CD4-positive, alpha-beta T cell treated with Interferon gamma for 1 hour (primary cell): ENCODE data around the gene RIN3.
"Not testable (repeated sequence)": the region's sequence is repeated elsewhere in the genome, so short reads cannot be mapped to it uniquely, and the experiment has no call there.

Experiments used
- DNase-seq: peaks from one replicate; pipeline ENCODE4 v3.0.0-alpha.2; 2020

Gene RIN3

GRCh38 chr14:92531106-92531873, 17.7 kb downstream of the RIN3 start:
- DNase-seq: peak; percentile 85

- DNase-seq: no peak
These were observed 19.0 kb downstream of the RIN3 start for GRCh38 chr14:92532490-92533163.

- DNase-seq: peak; percentile 39
These were observed 21.5 kb downstream of the RIN3 start for GRCh38 chr14:92534932-92535643.

GRCh38 chr14:92536231-92536630, 22.6 kb downstream of the RIN3 start:
- DNase-seq: not testable (repeated sequence)

GRCh38 chr14:92538412-92538985, 24.9 kb downstream of the RIN3 start:
- DNase-seq: no peak

- no peak for DNase-seq
These were observed 25.8 kb downstream of the RIN3 start for GRCh38 chr14:92539419-92539818.

- DNase-seq: peak; percentile 48
These were observed 26.3 kb downstream of the RIN3 start for GRCh38 chr14:92539875-92540274.

GRCh38 chr14:92540472-92541048, 27.0 kb downstream of the RIN3 start:
- no peak for DNase-seq

- DNase-seq: no peak
These were observed 29.4 kb downstream of the RIN3 start for GRCh38 chr14:92542766-92543554.

GRCh38 chr14:92544051-92544720, 30.6 kb downstream of the RIN3 start:
- DNase-seq: no peak

- no peak for DNase-seq
These were observed 32.9 kb downstream of the RIN3 start for GRCh38 chr14:92546347-92547053.

GRCh38 chr14:92549105-92549858, 35.7 kb downstream of the RIN3 start:
- DNase-seq: no peak

GRCh38 chr14:92549859-92550230, 36.3 kb downstream of the RIN3 start:
- no peak for DNase-seq

- DNase-seq: no peak
These were observed 37.7 kb downstream of the RIN3 start for GRCh38 chr14:92551044-92551841.

- no peak for DNase-seq
These were observed 38.5 kb downstream of the RIN3 start for GRCh38 chr14:92552066-92552465.

GRCh38 chr14:92553438-92553837, 39.9 kb downstream of the RIN3 start:
- no peak for DNase-seq

GRCh38 chr14:92555465-92556111, 42.0 kb downstream of the RIN3 start:
- no peak for DNase-seq

GRCh38 chr14:92556255-92556741, 42.7 kb downstream of the RIN3 start:
- no peak for DNase-seq
